ENCODE measurements around the gene TTC34.
"Not testable (repeated sequence)": the region's sequence is repeated elsewhere in the genome, so short reads cannot be mapped to it uniquely, and the experiment has no call there.

The TTC34 gene

GRCh38 chr1:2629627-2630497 is 171.6 kb downstream of the TTC34 start:
- no peak overlapping the region for H3K4me2 ChIP-seq (ENCODE audit: low read length)
- no peak overlapping the region for H3K4me3 ChIP-seq (ENCODE audit: low read length)
- peaks cover 33% of the 10 kb centered on the region for H3K27me3 ChIP-seq (ENCODE audit: control insufficient read depth, insufficient read depth, low read length)
- no peak overlapping the region for H3K9ac ChIP-seq (ENCODE audit: low read depth, low read length)
- H3K36me3 ChIP-seq (ENCODE audit: insufficient read depth, low read length), result no peaks in the 10 kb centered on the region
- H3K4me1 ChIP-seq (ENCODE audit: control insufficient read depth, insufficient read depth, low read length), result no peaks in the 10 kb centered on the region
- no peaks in the 10 kb centered on the region for H3K9me3 ChIP-seq (replicated peaks; ENCODE audit: low read length)

- H3K27me3 ChIP-seq (ENCODE audit: control insufficient read depth, insufficient read depth, low read length), result peaks cover 37% of the 10 kb centered on the region
- H3K36me3 ChIP-seq (ENCODE audit: insufficient read depth, low read length), result no peaks in the 10 kb centered on the region
- H3K4me1 ChIP-seq (ENCODE audit: control insufficient read depth, insufficient read depth, low read length), result no peaks in the 10 kb centered on the region
Measured at GRCh38 chr1:2628933-2629626, 172.4 kb downstream of the TTC34 start.

GRCh38 chr1:2628191-2628932 is 173.1 kb downstream of the TTC34 start:
- Histone ChIP-seq H3K36me3 (ENCODE audit: insufficient read depth, low read length) (no peaks in the 10 kb centered on the region), H3K9me3 (replicated peaks; ENCODE audit: low read length) (no peaks in the 10 kb centered on the region), H3K4me3 (ENCODE audit: low read length) (no peak overlapping the region), H3K4me2 (ENCODE audit: low read length) (no peak overlapping the region), H3K9ac (ENCODE audit: low read depth, low read length) (no peak overlapping the region), H3K27me3 (ENCODE audit: control insufficient read depth, insufficient read depth, low read length) (peaks cover 40% of the 10 kb centered on the region), H3K4me1 (ENCODE audit: control insufficient read depth, insufficient read depth, low read length) (no peaks in the 10 kb centered on the region)

More at GRCh38 chr1:2628933-2629626, 172.4 kb downstream of the TTC34 start:
- Histone ChIP-seq H3K4me2 (ENCODE audit: low read length) (no peak overlapping the region), H3K9me3 (replicated peaks; ENCODE audit: low read length) (no peaks in the 10 kb centered on the region), H3K9ac (ENCODE audit: low read depth, low read length) (no peak overlapping the region), H3K4me3 (ENCODE audit: low read length) (no peak overlapping the region)

- no peaks in the 10 kb centered on the region for H3K4me1 ChIP-seq (ENCODE audit: control insufficient read depth, insufficient read depth, low read length)
- H3K4me2 ChIP-seq (ENCODE audit: low read length), result no peak overlapping the region
- peaks cover 42% of the 10 kb centered on the region for H3K27me3 ChIP-seq (ENCODE audit: control insufficient read depth, insufficient read depth, low read length)
- H3K9ac ChIP-seq (ENCODE audit: low read depth, low read length), result no peak overlapping the region
- no peaks in the 10 kb centered on the region for H3K9me3 ChIP-seq (replicated peaks; ENCODE audit: low read length)
- H3K36me3 ChIP-seq (ENCODE audit: insufficient read depth, low read length), result no peaks in the 10 kb centered on the region
- no peak overlapping the region for H3K4me3 ChIP-seq (ENCODE audit: low read length)
Measured at GRCh38 chr1:2627746-2628145, 173.7 kb downstream of the TTC34 start.

- H3K4me1 ChIP-seq (ENCODE audit: control insufficient read depth, insufficient read depth, low read length); H3K36me3 ChIP-seq (ENCODE audit: insufficient read depth, low read length); H3K9me3 ChIP-seq (replicated peaks; ENCODE audit: low read length); H3K4me2 ChIP-seq (ENCODE audit: low read length); H3K9ac ChIP-seq (ENCODE audit: low read depth, low read length); H3K4me3 ChIP-seq (ENCODE audit: low read length): not testable (repeated sequence)
- H3K27me3 ChIP-seq (ENCODE audit: control insufficient read depth, insufficient read depth, low read length), result peaks cover 48% of the 10 kb centered on the region
Measured at GRCh38 chr1:2625748-2626147, 175.7 kb downstream of the TTC34 start.

- peaks cover 50% of the 10 kb centered on the region for H3K27me3 ChIP-seq (ENCODE audit: control insufficient read depth, insufficient read depth, low read length)
- H3K9me3 ChIP-seq (replicated peaks; ENCODE audit: low read length), result no peaks in the 10 kb centered on the region
- no peak overlapping the region for H3K4me3 ChIP-seq (ENCODE audit: low read length)
- H3K4me1 ChIP-seq (ENCODE audit: control insufficient read depth, insufficient read depth, low read length), result no peaks in the 10 kb centered on the region
- no peak overlapping the region for H3K4me2 ChIP-seq (ENCODE audit: low read length)
- no peak overlapping the region for H3K9ac ChIP-seq (ENCODE audit: low read depth, low read length)
- H3K36me3 ChIP-seq (ENCODE audit: insufficient read depth, low read length), result no peaks in the 10 kb centered on the region
Measured at GRCh38 chr1:2625311-2625710, 176.2 kb downstream of the TTC34 start.

- Histone ChIP-seq H3K4me2 (ENCODE audit: low read length) (no peak overlapping the region), H3K36me3 (ENCODE audit: insufficient read depth, low read length) (no peaks in the 10 kb centered on the region), H3K4me1 (ENCODE audit: control insufficient read depth, insufficient read depth, low read length) (no peaks in the 10 kb centered on the region), H3K9ac (ENCODE audit: low read depth, low read length) (no peak overlapping the region), H3K4me3 (ENCODE audit: low read length) (no peak overlapping the region), H3K9me3 (replicated peaks; ENCODE audit: low read length) (no peaks in the 10 kb centered on the region), H3K27me3 (ENCODE audit: control insufficient read depth, insufficient read depth, low read length) (peaks cover 53% of the 10 kb centered on the region)
Measured at GRCh38 chr1:2624735-2625300, 176.7 kb downstream of the TTC34 start.

- Histone ChIP-seq H3K9ac (ENCODE audit: low read depth, low read length) (no peak overlapping the region), H3K27me3 (ENCODE audit: control insufficient read depth, insufficient read depth, low read length) (peaks cover 51% of the 10 kb centered on the region)
Measured at GRCh38 chr1:2623571-2624337, 177.7 kb downstream of the TTC34 start.

GRCh38 chr1:2617971-2618470 is 183.5 kb downstream of the TTC34 start:
- Histone ChIP-seq H3K9me3 (replicated peaks; ENCODE audit: low read length) (no peaks in the 10 kb centered on the region), H3K4me1 (ENCODE audit: control insufficient read depth, insufficient read depth, low read length) (no peaks in the 10 kb centered on the region), H3K4me2 (ENCODE audit: low read length) (no peak overlapping the region), H3K36me3 (ENCODE audit: insufficient read depth, low read length) (no peaks in the 10 kb centered on the region), H3K4me3 (ENCODE audit: low read length) (no peak overlapping the region), H3K27me3 (ENCODE audit: control insufficient read depth, insufficient read depth, low read length) (peaks cover 25% of the 10 kb centered on the region), H3K9ac (ENCODE audit: low read depth, low read length) (no peak overlapping the region)

More at GRCh38 chr1:2623571-2624337, 177.7 kb downstream of the TTC34 start:
- Histone ChIP-seq H3K4me2 (ENCODE audit: low read length) (no peak overlapping the region), H3K9me3 (replicated peaks; ENCODE audit: low read length) (no peaks in the 10 kb centered on the region), H3K4me3 (ENCODE audit: low read length) (no peak overlapping the region), H3K4me1 (ENCODE audit: control insufficient read depth, insufficient read depth, low read length) (no peaks in the 10 kb centered on the region), H3K36me3 (ENCODE audit: insufficient read depth, low read length) (no peaks in the 10 kb centered on the region)

- Histone ChIP-seq H3K9ac (ENCODE audit: low read depth, low read length) (no peak overlapping the region), H3K9me3 (replicated peaks; ENCODE audit: low read length) (no peaks in the 10 kb centered on the region), H3K4me3 (ENCODE audit: low read length) (no peak overlapping the region), H3K27me3 (ENCODE audit: control insufficient read depth, insufficient read depth, low read length) (peaks cover 18% of the 10 kb centered on the region), H3K4me2 (ENCODE audit: low read length) (no peak overlapping the region), H3K4me1 (ENCODE audit: control insufficient read depth, insufficient read depth, low read length) (no peaks in the 10 kb centered on the region), H3K36me3 (ENCODE audit: insufficient read depth, low read length) (no peaks in the 10 kb centered on the region)
Measured at GRCh38 chr1:2614145-2614544, 187.3 kb downstream of the TTC34 start.

Data from skeletal muscle satellite cell (primary cell).